ENCODE results near the gene EIF3D. TPM values are rescaled to one million over a fixed set of nuclear protein-coding genes. Genes with fewer than 3 reads are reported as not detected.

Gene EIF3D
- polyA plus RNA-seq, 1 experiment = 505 TPM

GRCh38 chr22:36510966-36511881 is 17.7 kb downstream of the EIF3D start:
- peaks cover 30% of the 10 kb centered on the region for H3K36me3 ChIP-seq (ENCODE audit: control insufficient read depth, insufficient read depth, low read length)
- TF ChIP-seq CTCF (IDR thresholded peaks at IDR 0.05; ENCODE audit: insufficient read depth, low read depth, low read length) = peak; percentile 72
- no peaks in the 10 kb centered on the region for H3K27me3 ChIP-seq (ENCODE audit: control insufficient read depth, insufficient read depth, low read length)
- ChIA-PET CTCF (interaction anchor here (0.6 to 4.7 kb wide), 10 partner anchors 12 to 263 kb away, joined by 3 to 63 read pairs (median 4); partner anchors contain the start of gene EIF3D), POLR2A (interaction anchor here (0.5 to 0.7 kb wide), 3 partner anchors 36 to 539 kb away, joined by 4 to 9 read pairs (median 8); no protein-coding TSS in a partner anchor)
- H3K4me3 ChIP-seq (ENCODE audit: low read depth, low read length) = no peak overlapping the region
- no peak for DNase-seq (ENCODE audit: low read depth)

GRCh38 chr22:36510384-36510783 is 18.6 kb downstream of the EIF3D start:
- ChIA-PET CTCF (interaction anchor here (0.7 to 4.7 kb wide), 7 partner anchors 9 to 263 kb away, joined by 3 to 63 read pairs (median 7); partner anchors contain the start of gene EIF3D), POLR2A (interaction anchor here (0.5 kb wide), 1 partner anchor 233 kb away, joined by 9 read pairs; no protein-coding TSS in a partner anchor)
- H3K36me3 ChIP-seq (ENCODE audit: control insufficient read depth, insufficient read depth, low read length) = peaks cover 24% of the 10 kb centered on the region
- no peaks in the 10 kb centered on the region for H3K27me3 ChIP-seq (ENCODE audit: control insufficient read depth, insufficient read depth, low read length)
- no peak for TF ChIP-seq CTCF (IDR thresholded peaks at IDR 0.05; ENCODE audit: insufficient read depth, low read depth, low read length)
- no peak for DNase-seq (ENCODE audit: low read depth)
- H3K4me3 ChIP-seq (ENCODE audit: low read depth, low read length) = no peak overlapping the region

GRCh38 chr22:36507518-36508010 is 21.4 kb downstream of the EIF3D start:
- H3K4me3 ChIP-seq (ENCODE audit: low read depth, low read length) = no peak overlapping the region
- no peak for TF ChIP-seq CTCF (IDR thresholded peaks at IDR 0.05; ENCODE audit: insufficient read depth, low read depth, low read length)
- POLR2A ChIA-PET = no interaction called here
- no peak for DNase-seq (ENCODE audit: low read depth)
- CTCF ChIA-PET = interaction anchor here (1.0 kb wide), 1 partner anchor 21 kb away, joined by 4 read pairs; no protein-coding TSS in a partner anchor
- H3K27me3 ChIP-seq (ENCODE audit: control insufficient read depth, insufficient read depth, low read length) = no peaks in the 10 kb centered on the region
- peaks cover 8% of the 10 kb centered on the region for H3K36me3 ChIP-seq (ENCODE audit: control insufficient read depth, insufficient read depth, low read length)

GRCh38 chr22:36506637-36507517 is 22.1 kb downstream of the EIF3D start, which contains the start of gene FOXRED2:
Gene FOXRED2 (minus strand): TSS chr22:36507040. CDS start chr22:36506422, 618 bp downstream.
- Histone ChIP-seq H3K4me3 (ENCODE audit: low read depth, low read length) (peak within 1 kb of the TSS; percentile 53), H3K27me3 (ENCODE audit: control insufficient read depth, insufficient read depth, low read length) (no peaks in the 10 kb centered on the region), H3K36me3 (ENCODE audit: control insufficient read depth, insufficient read depth, low read length) (peaks cover 2% of the 10 kb centered on the region; the same call in 1 of the 2 replicates)
- CTCF ChIA-PET = interaction anchor here (0.7 to 1.0 kb wide), 2 partner anchors 20 to 267 kb away, joined by 3 to 4 read pairs; no protein-coding TSS in a partner anchor
- POLR2A ChIA-PET = interaction anchor here (0.6 kb wide), 2 partner anchors 226 to 367 kb away, joined by 3 read pairs; no protein-coding TSS in a partner anchor
- no peak for DNase-seq (ENCODE audit: low read depth)
- no peak for TF ChIP-seq CTCF (IDR thresholded peaks at IDR 0.05; ENCODE audit: insufficient read depth, low read depth, low read length)

Measured in BJ (cell line).